Sigmoid colon (tissue), 7 donors: ENCODE measurements around the gene HDAC3. TPM values are rescaled to one million over a fixed set of nuclear protein-coding genes. Genes with fewer than 3 reads are reported as not detected.

ENCODE experiments used
- DNase-seq: peaks from one replicate; pipeline ENCODE4 v3.0.0-alpha.2; 2019
- H3K27ac ChIP-seq, 4 donors: fragments of 200-600 bp; sonication (generic); one replicate each; pipeline ENCODE4 v1.5.1; 2016 to 2019; ENCODE audit warnings: mild to moderate bottlenecking in 1 of 4
- H3K27me3 ChIP-seq, 3 donors: fragments of 200-600 bp; sonication (generic); one replicate each; pipeline ENCODE4 v1.5.1; 2019; ENCODE audit warnings: mild to moderate bottlenecking in 1 of 3
- H3K36me3 ChIP-seq, 4 donors: fragments of 200-600 bp; sonication (generic); one replicate each; pipeline ENCODE4 v1.5.1; 2016 to 2019
- H3K4me1 ChIP-seq, 4 donors: fragments of 200-600 bp; sonication (generic); one replicate each; pipeline ENCODE4 v1.5.1; 2017 to 2019
- H3K4me3 ChIP-seq, 4 donors: fragments of 200-600 bp; sonication (generic); one replicate each; pipeline ENCODE4 v1.5.1; 2017 to 2019; ENCODE audit warnings: mild to moderate bottlenecking in 2 of 4, moderate library complexity in 1 of 4
- H3K9me3 ChIP-seq, 4 donors: fragments of 200-600 bp in 3 of 4; sonication (generic) in 3 of 4; one replicate each; pipeline versions ENCODE4 v1.5.1 to v1.6.1; 2013 to 2019
- EP300 ChIP-seq, 4 donors: sonication (generic); formaldehyde crosslinking; IDR thresholded peaks; one replicate each; pipeline ENCODE4 v1.6.1; 2017; ENCODE audit warnings: antibody characterized with exemption in 4 of 4
- POLR2A ChIP-seq, 2 donors: fragments of 450-650 bp; IDR thresholded peaks; one replicate each; pipeline ENCODE4 v1.6.1; 2016; ENCODE audit warnings: antibody characterized with exemption in 2 of 2, mild to moderate bottlenecking in 2 of 2, moderate library complexity in 2 of 2
- POLR2AphosphoS5 ChIP-seq, 4 donors: sonication (generic); formaldehyde crosslinking; IDR thresholded peaks; one replicate each; pipeline ENCODE4 v1.6.1; 2017; ENCODE audit warnings: antibody characterized with exemption in 4 of 4
- WGBS, 2 donors: extraction: QIAGEN DNeasy Blood & Tissue Kit; methylation state at CpG; one replicate each; pipeline ENCODE4 v1.1.7; 2013; 5-methylcytosine and 5-hydroxymethylcytosine counted together
- intact Hi-C: fragments of 100-400 bp; cut with DNase I; formaldehyde crosslinking; loops from one replicate; pipeline ENCODE4 v1.15.1; 2023
- polyA plus RNA-seq, 3 donors: library from polyadenylated mRNA; stranded (reverse); fragments of 200-250 nt; gene quantifications; one replicate each; pipeline ENCODE4 v1.2.3, GENCODE V29; 2013
- total RNA-seq, 4 donors: library from RNA; depleted of rRNA; stranded (reverse); fragments of >200 nt; gene quantifications; one replicate each; pipeline ENCODE4 v1.1.0, GENCODE V29; 2016
- TF ChIP-seq, protein P1 (sequence below), 4 experiments: fragments of 450-650 bp in 3 of 4; fragments of 200-600 bp in 1 of 4; IDR thresholded peaks; one replicate each; pipeline ENCODE4 v1.5.1; 2016 to 2019; ENCODE audit warnings: antibody characterized with exemption in 4 of 4, mild to moderate bottlenecking in 3 of 4, moderate library complexity in 2 of 4
- donor health status: healthy with polysubstance abuse.
- donor health status: Bipolar disorder and iron deficiency.
- donor health status: healthy.

Gene HDAC3
- total and polyA plus RNA-seq, 7 donors: 32.4 to 51.5 (median 38.2) TPM

GRCh38 chr5:141608046-141608445 lies 28.6 kb downstream of the HDAC3 start:
- no peaks in the 10 kb centered on the region for H3K9me3 ChIP-seq
- H3K4me3 ChIP-seq: no peak overlapping the region
- intact Hi-C loops: no loop called here
- 95 to 96% methylated on average over 2 of the region's 2 CpGs for WGBS, 2 donors
- no peaks in the 10 kb centered on the region for H3K27me3 ChIP-seq
- TF ChIP-seq, protein P1, sequence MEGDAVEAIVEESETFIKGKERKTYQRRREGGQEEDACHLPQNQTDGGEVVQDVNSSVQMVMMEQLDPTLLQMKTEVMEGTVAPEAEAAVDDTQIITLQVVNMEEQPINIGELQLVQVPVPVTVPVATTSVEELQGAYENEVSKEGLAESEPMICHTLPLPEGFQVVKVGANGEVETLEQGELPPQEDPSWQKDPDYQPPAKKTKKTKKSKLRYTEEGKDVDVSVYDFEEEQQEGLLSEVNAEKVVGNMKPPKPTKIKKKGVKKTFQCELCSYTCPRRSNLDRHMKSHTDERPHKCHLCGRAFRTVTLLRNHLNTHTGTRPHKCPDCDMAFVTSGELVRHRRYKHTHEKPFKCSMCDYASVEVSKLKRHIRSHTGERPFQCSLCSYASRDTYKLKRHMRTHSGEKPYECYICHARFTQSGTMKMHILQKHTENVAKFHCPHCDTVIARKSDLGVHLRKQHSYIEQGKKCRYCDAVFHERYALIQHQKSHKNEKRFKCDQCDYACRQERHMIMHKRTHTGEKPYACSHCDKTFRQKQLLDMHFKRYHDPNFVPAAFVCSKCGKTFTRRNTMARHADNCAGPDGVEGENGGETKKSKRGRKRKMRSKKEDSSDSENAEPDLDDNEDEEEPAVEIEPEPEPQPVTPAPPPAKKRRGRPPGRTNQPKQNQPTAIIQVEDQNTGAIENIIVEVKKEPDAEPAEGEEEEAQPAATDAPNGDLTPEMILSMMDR (IDR thresholded peaks at IDR 0.05): no peak
- TF ChIP-seq POLR2AphosphoS5 (IDR thresholded peaks at IDR 0.05) (no peak), EP300 (IDR thresholded peaks at IDR 0.05) (no peak), POLR2A (IDR thresholded peaks at IDR 0.05) (no peak)
- DNase-seq: no peak
- no peak overlapping the region for H3K27ac ChIP-seq
- no peaks in the 10 kb centered on the region for H3K36me3 ChIP-seq
- peaks cover 0 to 12% (median 5%) of the 10 kb centered on the region in 4 donors for H3K4me1 ChIP-seq

GRCh38 chr5:141605523-141606277 lies 30.9 kb downstream of the HDAC3 start:
- peaks cover 0 to 12% (median 5%) of the 10 kb centered on the region in 4 donors for H3K4me1 ChIP-seq
- peak; percentile 72 for DNase-seq
- intact Hi-C loops: no loop called here
- no peaks in the 10 kb centered on the region for H3K36me3 ChIP-seq
- no peaks in the 10 kb centered on the region for H3K27me3 ChIP-seq
- no peak overlapping the region for H3K4me3 ChIP-seq
- 37 to 80% methylated on average over 6 of the region's 6 CpGs for WGBS, 2 donors
- no peaks in the 10 kb centered on the region for H3K9me3 ChIP-seq
- no peak for TF ChIP-seq POLR2A (IDR thresholded peaks at IDR 0.05)
- TF ChIP-seq POLR2AphosphoS5 (IDR thresholded peaks at IDR 0.05): peak in 1 of 4 donors; percentile 38
- peak overlapping the region in 3 of 4 donors; percentile 22 to 69 (median 55) for H3K27ac ChIP-seq

DNA sequence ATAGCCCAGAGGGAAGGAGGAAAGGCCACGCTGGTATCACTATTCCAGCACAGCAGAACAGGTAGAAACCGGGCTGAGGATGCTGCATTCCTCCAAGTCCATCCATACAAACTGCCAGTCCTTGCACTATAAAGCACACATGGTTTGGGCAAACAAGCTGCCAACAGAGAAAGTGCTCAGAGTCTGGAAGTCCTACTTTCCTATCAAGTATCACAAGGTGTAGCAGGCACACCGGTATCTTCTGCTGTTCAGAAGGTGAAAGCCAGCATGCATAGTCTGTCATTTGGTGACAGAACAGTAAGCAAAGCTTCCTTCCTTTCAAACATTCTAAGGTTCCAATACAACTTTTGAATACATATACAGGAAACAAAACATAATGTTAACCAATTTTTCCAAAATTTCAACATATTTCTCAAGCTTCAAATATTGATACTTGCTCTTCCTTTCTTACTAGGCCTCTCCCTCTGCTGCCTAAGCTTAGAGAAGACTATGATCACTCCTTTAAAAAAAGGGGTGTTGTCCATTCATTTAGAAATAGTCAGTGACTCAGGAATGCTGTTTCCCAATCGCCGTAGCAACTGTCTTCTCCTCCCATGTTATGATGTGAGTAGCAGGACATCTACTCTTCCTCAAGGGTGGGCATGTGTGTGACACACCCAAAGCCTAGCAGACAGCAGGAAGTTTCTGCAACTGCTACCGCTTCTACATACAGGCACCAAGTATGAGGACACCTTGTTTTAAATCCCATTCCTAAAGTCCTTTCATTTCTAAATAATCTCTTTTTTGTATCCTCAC lies 32.5 kb downstream of the HDAC3 start:
- intact Hi-C loops: no loop called here

GRCh38 chr5:141602606-141603005 lies 34.0 kb downstream of the HDAC3 start:
- intact Hi-C loops: no loop called here
- WGBS, 2 donors: 73 to 97% methylated on average over 1 of the region's 1 CpG
- DNase-seq: no peak
- Histone ChIP-seq H3K9me3 (no peaks in the 10 kb centered on the region), H3K27me3 (no peaks in the 10 kb centered on the region), H3K36me3 (no peaks in the 10 kb centered on the region), H3K4me3 (no peak overlapping the region), H3K27ac (no peak overlapping the region), H3K4me1 (peaks cover 0 to 20% (median 5%) of the 10 kb centered on the region in 4 donors)
- TF ChIP-seq POLR2AphosphoS5 (IDR thresholded peaks at IDR 0.05): no peak
- no peak for TF ChIP-seq POLR2A (IDR thresholded peaks at IDR 0.05)
- no peak for TF ChIP-seq EP300 (IDR thresholded peaks at IDR 0.05)
- TF ChIP-seq, protein P1 (IDR thresholded peaks at IDR 0.05): no peak

More for the DNA sequence above, 32.5 kb downstream of the HDAC3 start:
- H3K4me1 ChIP-seq: peaks cover 0 to 15% (median 5%) of the 10 kb centered on the region in 4 donors
- 43 to 49% methylated on average over 6 of the region's 6 CpGs for WGBS, 2 donors
- peak; percentile 83 for DNase-seq
- peak in 1 of 4 donors; percentile 53 for TF ChIP-seq POLR2AphosphoS5 (IDR thresholded peaks at IDR 0.05)
- TF ChIP-seq, protein P1 (IDR thresholded peaks at IDR 0.05): no peak
- H3K36me3 ChIP-seq: no peaks in the 10 kb centered on the region
- H3K9me3 ChIP-seq: no peaks in the 10 kb centered on the region
- H3K27me3 ChIP-seq: no peaks in the 10 kb centered on the region
- H3K4me3 ChIP-seq: no peak overlapping the region
- H3K27ac ChIP-seq: peak overlapping the region; percentile 27 to 69 (median 32)
